PC-3 (cell line): ENCODE results near the gene OR10A5.

Source experiments
- CTCF ChIP-seq: fragments of 300-600 bp; sonication (generic); conservative IDR thresholded peaks from 2 replicates; pipeline ENCODE4 v1.5.1; 2017; ENCODE audit warnings: antibody characterized with exemption, low read depth, mild to moderate bottlenecking, low read length
- EZH2 ChIP-seq: fragments of 300-600 bp; sonication (generic); IDR thresholded peaks from one replicate; pipeline ENCODE4 v1.6.1; 2017; ENCODE audit warnings: antibody characterized with exemption, mild to moderate bottlenecking, low read length; ENCODE audit not compliant: unreplicated experiment

DNA sequence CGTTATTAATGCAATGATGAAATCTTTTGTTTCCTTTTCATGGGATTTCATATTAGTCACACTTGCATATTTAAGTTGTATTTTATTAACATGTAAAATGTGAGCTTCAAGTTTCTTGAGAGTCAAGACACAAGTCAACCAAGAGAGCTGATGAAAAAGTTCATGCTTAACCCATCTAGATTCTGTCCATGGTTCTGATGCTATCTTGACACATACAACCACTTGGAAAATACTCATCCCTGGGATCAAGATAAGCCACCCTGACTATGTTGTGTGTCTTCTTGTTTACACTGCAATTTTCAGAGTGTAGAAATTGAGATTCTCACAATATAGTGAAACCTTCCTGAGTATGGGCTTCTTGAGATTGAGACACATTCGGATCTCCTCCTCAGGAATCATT lies 30.3 kb downstream of the OR10A5 start:
- TF ChIP-seq EZH2 = no peak
- TF ChIP-seq CTCF = no peak
